HepG2 (cell line): ENCODE measurements around the gene SERPINE2. TPM values are rescaled to one million over a fixed set of nuclear protein-coding genes. Genes with fewer than 3 reads are reported as not detected.
A peak's percentile ranks its signal among the peaks of the same experiment; 100 is the strongest.

Source experiments
- ATAC-seq: fragments of 200-7000 bp; cut with Tn5 transposase; 3 replicates; pipeline ENCODE4 v1.9.1; 2020; ENCODE audit warnings: mild to moderate bottlenecking, moderate library complexity
- BruUV-seq: library from RNA; stranded (reverse); fragments of 400-500 nt; replicated peaks from 2 replicates; lab custom pipeline; 2021; lab: Mats Ljungman, UMichigan
- CTCF ChIA-PET: fragments of 300-600 bp; formaldehyde crosslinking; extraction: SDS; loops from one replicate; lab custom pipeline; 2021; ENCODE audit warnings: low total read pairs, inconsistent platforms, low intra/inter-chr PET ratio; lab: Yijun Ruan, JAX
- POLR2A ChIA-PET: fragments of 350-600 bp; sonication (Branson Sonifier 250); formaldehyde crosslinking; loops from one replicate; lab custom pipeline; 2020; ENCODE audit warnings: antibody characterized with exemption, inconsistent platforms; lab: Yijun Ruan, JAX
- DNase-seq: peaks from one replicate; pipeline ENCODE4 v3.0.0-alpha.2; 2015; ENCODE audit warnings: low spot score
- FAIRE-seq: peaks from 3 replicates; lab custom pipeline; 2011; peaks lifted over from hg19 to GRCh38; lab: Jason Lieb, UNC
- H2AFZ ChIP-seq: one replicate; pipeline ENCODE4 v1.6.1; 2011; ENCODE audit warnings: low read length, inconsistent platforms
- H3K27ac ChIP-seq: fragments of 300-600 bp; 3 replicates; pipeline ENCODE4 v1.8.0; 2011; ENCODE audit warnings: mixed run types, mild to moderate bottlenecking, mixed read lengths, low read length, inconsistent platforms; ENCODE audit not compliant: insufficient read depth; ENCODE audit errors: extremely low read length
- H3K27me3 ChIP-seq, 2 experiments: fragments of 200-600 bp in 1 of 2; 2 replicates in 1 of 2; 3 replicates in 1 of 2; pipeline versions ENCODE4 v1.6.0 to v1.8.0; 2011; ENCODE audit warnings: low read length in 2 of 2, mild to moderate bottlenecking in 2 of 2, moderate library complexity in 2 of 2, inconsistent platforms in 1 of 2; ENCODE audit not compliant: insufficient read depth in 2 of 2, control insufficient read depth in 1 of 2
- H3K36me3 ChIP-seq, 2 experiments: fragments of 200-600 bp in 1 of 2; replicated peaks in 1 of 2; 2 replicates in 1 of 2; 3 replicates in 1 of 2; pipeline versions ENCODE4 v1.5.1 to v1.8.0; 2011; ENCODE audit warnings: low read length in 2 of 2, inconsistent platforms in 1 of 2; ENCODE audit not compliant: insufficient read depth in 2 of 2, control insufficient read depth in 1 of 2
- H3K4me1 ChIP-seq: 2 replicates; pipeline ENCODE4 v1.5.1; 2012; ENCODE audit warnings: low read length, inconsistent platforms; ENCODE audit not compliant: insufficient read depth
- H3K4me2 ChIP-seq: 2 replicates; pipeline ENCODE4 v1.6.0; 2011; ENCODE audit warnings: low read depth, low read length, inconsistent platforms
- H3K4me3 ChIP-seq, 3 experiments: fragments of 200-600 bp in 1 of 3; sonication (generic), shearing (Covaris generic) in 1 of 3; replicated peaks in 1 of 3; 2 replicates each; pipeline ENCODE4 v1.5.1; 2011 to 2016; ENCODE audit warnings: low read length in 3 of 3, inconsistent platforms in 2 of 3, low read depth in 2 of 3, mild to moderate bottlenecking in 2 of 3, control low read depth in 1 of 3, mixed read lengths in 1 of 3; ENCODE audit not compliant: insufficient read depth in 1 of 3
- H3K79me2 ChIP-seq: one replicate; pipeline ENCODE4 v1.6.1; 2011; ENCODE audit warnings: low read length, inconsistent platforms; ENCODE audit not compliant: insufficient read depth
- H3K9ac ChIP-seq: 2 replicates; pipeline ENCODE4 v1.6.0; 2011; ENCODE audit warnings: mild to moderate bottlenecking, low read depth, low read length, inconsistent platforms; ENCODE audit not compliant: insufficient read depth
- H3K9me3 ChIP-seq: 2 replicates; pipeline ENCODE4 v1.5.1; 2012; ENCODE audit warnings: mild to moderate bottlenecking, low read length
- H4K20me1 ChIP-seq: 2 replicates; pipeline ENCODE4 v1.6.0; 2011; ENCODE audit warnings: inconsistent platforms, mild to moderate bottlenecking, low read length, moderate library complexity; ENCODE audit not compliant: insufficient read depth
- ARNT2 ChIP-seq: sonication (generic); formaldehyde crosslinking; IDR thresholded peaks from 2 replicates; pipeline ENCODE4 v1.8.0; 2022; ENCODE audit warnings: mild to moderate bottlenecking, low read depth, missing genetic modification reagents, moderate library complexity
- WGBS: methylation state at CpG from one replicate; pipeline ENCODE4 v1.1.6; 2017; ENCODE audit warnings: low lambda C conversion rate; 5-methylcytosine and 5-hydroxymethylcytosine counted together
- in situ Hi-C: cut with HindIII; loops from 2 replicates; pipeline ENCODE4 v1.10.0; 2017; ENCODE audit warnings: low pct_unique_long_range_greater_than_20kb; ENCODE audit not compliant: extremely low pct_ligation_motif_present
- intact Hi-C: fragments of 100-400 bp; cut with micrococcal nuclease; formaldehyde crosslinking; loops from one replicate; pipeline ENCODE4 v1.10.0; 2022; ENCODE audit not compliant: unreplicated experiment
- polyA plus RNA-seq, 8 experiments: library from polyadenylated mRNA; depleted of rRNA in 3 of 8; stranded (reverse) in 7 of 8; unstranded in 1 of 8; fragments of >200 nt; fragmentation: Illumina TruSeq in 4 of 8; extraction: Trizol in 4 of 8; gene quantifications; 2 replicates each; pipeline versions ENCODE4 v1.2.1 to v1.2.3, GENCODE V29; 2011 to 2016; ENCODE audit warnings: low read depth in 4 of 8, missing spikeins in 1 of 8, mixed read lengths in 1 of 8; ENCODE audit not compliant: insufficient read depth in 1 of 8
- total RNA-seq, 5 experiments: library from RNA; depleted of rRNA; stranded (reverse); fragments of >200 nt; fragmentation: Illumina TruSeq; extraction: Trizol; gene quantifications; 2 replicates each; pipeline ENCODE4 v1.2.3, GENCODE V29; 2016; ENCODE audit warnings: low read depth in 1 of 5
- TF ChIP-seq, protein P1 (sequence below): sonication (generic); formaldehyde crosslinking; IDR thresholded peaks from 2 replicates; pipeline ENCODE4 v1.5.0; 2020; ENCODE audit warnings: mild to moderate bottlenecking, missing genetic modification reagents

The SERPINE2 gene
- total and polyA plus RNA-seq, 2 of the 13 experiments (the other 11 are each of a cell fraction or from before 2014, with no cell fraction given) = 7.9 to 18.1 TPM

DNA sequence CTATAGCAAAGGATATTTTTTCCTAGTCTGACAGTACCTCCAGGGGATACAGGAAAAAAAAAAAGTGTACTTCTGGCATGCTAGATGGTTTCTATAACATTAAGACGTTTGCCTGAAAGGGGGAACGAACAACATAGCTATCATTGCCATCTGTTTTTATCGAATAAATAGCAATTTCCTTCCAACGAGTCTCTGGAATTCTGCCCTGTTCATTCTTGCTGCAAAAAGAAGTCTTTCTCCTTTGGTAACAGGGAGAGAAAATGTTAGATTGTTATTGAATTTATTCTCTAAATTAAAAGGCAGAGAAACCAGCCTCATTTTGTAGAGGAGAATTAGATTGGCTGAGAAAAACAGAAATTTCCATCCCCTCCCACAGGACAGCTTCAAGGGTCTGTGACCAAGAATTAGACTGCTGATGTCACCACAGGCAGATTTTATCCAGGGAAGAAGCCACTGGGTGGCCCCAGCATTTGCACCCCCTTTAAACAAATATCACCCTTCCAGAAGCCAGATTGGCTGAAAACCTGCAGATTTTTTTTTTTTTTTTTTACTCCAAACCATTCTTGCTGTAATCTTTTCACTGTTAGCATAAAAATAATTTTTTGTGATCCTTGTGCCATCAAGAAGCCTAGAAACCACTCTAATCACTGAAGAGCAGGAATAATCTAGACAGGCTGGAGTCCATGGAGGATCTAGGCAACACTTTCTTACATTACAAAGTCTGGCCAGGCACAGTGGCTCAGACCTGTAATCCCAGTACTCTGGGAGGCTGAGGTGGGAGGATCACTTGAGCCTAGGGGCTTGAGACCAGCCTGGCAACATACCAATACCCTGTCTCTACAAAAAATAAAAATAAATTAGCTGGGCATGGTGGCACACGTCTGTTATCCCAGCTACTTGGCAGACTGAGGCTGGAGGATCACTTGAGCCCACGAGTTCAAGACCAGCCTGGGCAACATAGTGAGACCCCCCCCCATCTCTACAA lies 106.0 kb downstream of the SERPINE2 start:
- WGBS = 96% methylated on average over 6 of the region's 6 CpGs
- ATAC-seq (no peak), FAIRE-seq (no peak), DNase-seq (peak; percentile 20)
- Histone ChIP-seq H3K79me2 (peaks cover 71% of the 10 kb centered on the region), H3K4me3 (no peak overlapping the region), H3K4me2 (no peak overlapping the region), H4K20me1 (no peaks in the 10 kb centered on the region), H3K27ac (no peak overlapping the region), H3K27me3 (no peaks in the 10 kb centered on the region; a peak in 1 of 5 replicates), H2AFZ (no peak overlapping the region), H3K9me3 (no peaks in the 10 kb centered on the region), H3K4me1 (peaks cover 85% of the 10 kb centered on the region), H3K36me3 (no peaks in the 10 kb centered on the region; a peak in 1 of 5 replicates), H3K9ac (no peak overlapping the region)
- no TSS peak for BruUV-seq
- in situ Hi-C loops (no loop called here), intact Hi-C loops (loop anchor here (5.0 kb wide), 1 partner anchor 96 kb away; the partner anchor contains the start of gene AP1S3)
- ChIA-PET POLR2A (interaction anchor here (2.1 kb wide), 1 partner anchor 12 kb away, joined by 7 read pairs; the partner anchor contains the start of gene WDFY1), CTCF (no interaction called here)
- no peak for TF ChIP-seq ARNT2 (CRISPR knock-in tag)
- TF ChIP-seq, protein P1, sequence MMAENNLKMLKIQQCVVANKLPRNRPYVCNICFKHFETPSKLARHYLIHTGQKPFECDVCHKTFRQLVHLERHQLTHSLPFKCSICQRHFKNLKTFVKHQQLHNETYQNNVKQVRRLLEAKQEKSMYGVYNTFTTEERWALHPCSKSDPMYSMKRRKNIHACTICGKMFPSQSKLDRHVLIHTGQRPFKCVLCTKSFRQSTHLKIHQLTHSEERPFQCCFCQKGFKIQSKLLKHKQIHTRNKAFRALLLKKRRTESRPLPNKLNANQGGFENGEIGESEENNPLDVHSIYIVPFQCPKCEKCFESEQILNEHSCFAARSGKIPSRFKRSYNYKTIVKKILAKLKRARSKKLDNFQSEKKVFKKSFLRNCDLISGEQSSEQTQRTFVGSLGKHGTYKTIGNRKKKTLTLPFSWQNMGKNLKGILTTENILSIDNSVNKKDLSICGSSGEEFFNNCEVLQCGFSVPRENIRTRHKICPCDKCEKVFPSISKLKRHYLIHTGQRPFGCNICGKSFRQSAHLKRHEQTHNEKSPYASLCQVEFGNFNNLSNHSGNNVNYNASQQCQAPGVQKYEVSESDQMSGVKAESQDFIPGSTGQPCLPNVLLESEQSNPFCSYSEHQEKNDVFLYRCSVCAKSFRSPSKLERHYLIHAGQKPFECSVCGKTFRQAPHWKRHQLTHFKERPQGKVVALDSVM (CRISPR knock-in tag) = peak; percentile 57
